Activated CD8-positive, alpha-beta memory T cell treated with anti-CD3 and anti-CD28 coated beads for 1 hour (primary cell): ENCODE data around the gene SORCS2.

ENCODE experiments used
- DNase-seq, 2 donors: peaks; one replicate each; pipeline ENCODE4 v3.0.0-alpha.2; 2020; ENCODE audit warnings: low read depth in 1 of 2; ENCODE audit errors: extremely low read depth in 1 of 2

SORCS2 gene

GRCh38 chr4:7668271-7668670 is 475.9 kb downstream of the SORCS2 start:
- no peak for DNase-seq

DNA sequence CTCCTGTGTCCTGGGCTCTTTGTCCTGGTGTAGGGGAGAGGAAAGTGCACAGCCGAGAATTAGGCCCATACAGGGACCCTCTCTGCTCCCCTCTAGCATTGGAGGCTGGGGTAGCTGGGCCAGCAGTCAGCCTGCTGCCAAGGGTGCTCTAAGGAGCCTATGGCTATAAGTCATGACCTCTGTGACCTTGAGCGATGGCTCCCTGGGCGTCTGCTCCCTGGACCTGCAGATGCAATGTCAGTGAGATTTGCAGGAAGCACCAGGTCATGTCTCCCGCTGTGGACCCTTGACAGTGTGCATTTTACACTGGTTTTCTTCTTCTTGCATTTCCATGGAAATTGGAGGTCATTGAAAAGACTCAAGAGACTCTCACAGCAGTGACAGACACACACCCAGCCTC is 476.5 kb downstream of the SORCS2 start:
- DNase-seq: no peak

DNA sequence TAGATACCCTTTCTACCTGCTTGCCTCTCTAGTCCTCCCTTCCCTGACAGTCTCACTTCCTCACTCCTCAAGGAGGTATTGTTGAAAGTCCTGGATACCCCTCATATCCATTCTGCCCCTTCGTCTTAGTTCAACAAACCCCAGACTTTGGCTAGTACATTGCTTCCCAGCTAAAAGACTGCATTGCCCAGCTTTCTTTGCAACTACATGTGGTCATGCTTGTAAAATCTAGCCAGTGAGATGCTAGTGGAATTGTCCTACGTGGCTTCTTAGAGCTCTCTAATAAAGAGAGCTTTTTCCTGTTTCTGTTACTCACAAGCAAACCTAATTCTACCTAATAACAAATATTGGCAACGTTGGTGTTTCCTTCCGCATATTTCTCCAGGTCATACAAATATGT is 480.3 kb downstream of the SORCS2 start:
- DNase-seq: no peak

GRCh38 chr4:7673121-7673520 is 480.8 kb downstream of the SORCS2 start:
- no peak for DNase-seq

DNA sequence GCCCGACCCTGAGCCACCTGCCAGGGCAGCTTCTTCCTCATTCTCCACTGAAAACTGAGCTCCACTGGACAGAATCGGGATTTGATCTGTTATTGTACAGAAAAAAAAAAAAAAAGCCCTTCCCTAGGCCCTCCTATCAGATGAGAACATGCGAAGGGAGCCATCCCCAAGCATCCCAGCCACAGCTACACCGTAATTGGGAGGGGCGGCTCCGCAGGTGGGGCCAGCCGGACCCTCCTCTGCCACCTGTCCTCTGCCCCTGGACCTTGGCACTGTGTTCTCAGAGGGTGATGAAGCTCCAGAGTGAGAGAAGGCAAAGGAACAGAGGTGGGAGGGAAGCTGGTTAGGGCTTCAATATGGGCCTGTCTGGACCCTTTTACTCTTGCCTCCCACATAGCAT is 482.4 kb downstream of the SORCS2 start:
- DNase-seq: no peak

GRCh38 chr4:7675136-7675535 is 482.8 kb downstream of the SORCS2 start:
- DNase-seq: no peak

- no peak for DNase-seq
Measured at GRCh38 chr4:7675612-7676320, 483.4 kb downstream of the SORCS2 start.

GRCh38 chr4:7676398-7676922 is 484.1 kb downstream of the SORCS2 start:
- no peak for DNase-seq

DNA sequence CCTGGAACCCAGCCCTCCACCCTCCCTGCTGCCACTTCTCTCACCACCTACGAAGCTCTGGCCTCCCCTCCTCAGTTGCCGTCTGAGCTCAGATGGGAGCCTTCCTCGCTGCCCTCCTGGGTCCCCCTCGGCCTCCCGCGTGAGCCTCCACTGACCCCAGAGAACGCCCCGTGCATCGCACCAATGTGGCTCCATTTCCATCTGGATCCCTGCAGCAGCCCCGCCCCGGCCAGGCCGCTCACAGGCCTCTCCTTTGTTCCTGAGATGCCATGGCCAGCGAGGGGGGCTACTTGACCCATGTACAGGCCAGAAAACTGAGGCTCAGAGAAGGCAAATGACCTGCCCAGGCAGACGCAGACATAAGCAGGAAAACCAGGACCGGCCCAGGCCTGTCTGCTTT is 484.7 kb downstream of the SORCS2 start:
- no peak for DNase-seq

DNA sequence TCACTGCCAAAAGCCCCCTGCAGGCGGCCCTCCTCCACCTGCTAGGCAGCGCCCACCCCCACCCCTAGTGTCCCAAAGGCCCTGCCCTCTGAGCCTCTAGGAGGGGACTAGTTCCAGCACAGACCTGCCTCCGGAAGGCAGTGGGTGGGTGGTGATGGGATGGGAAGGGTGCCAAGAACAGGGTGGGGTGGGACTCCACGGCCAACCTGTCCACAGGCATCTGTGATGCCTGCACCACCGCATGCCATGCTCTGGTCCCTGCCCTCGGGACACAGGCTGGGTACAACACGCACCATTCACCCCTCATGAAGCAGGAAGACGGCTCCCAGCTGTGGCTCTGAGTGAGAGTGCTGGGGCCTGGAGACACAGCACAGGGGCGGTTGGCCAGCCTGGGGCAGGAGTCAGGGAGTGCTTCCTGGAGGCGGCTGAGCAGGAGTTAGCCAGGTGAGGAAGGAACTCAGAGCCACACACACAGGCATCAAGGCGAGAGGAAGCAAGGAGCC is 485.5 kb downstream of the SORCS2 start:
- DNase-seq: no peak

GRCh38 chr4:7678318-7678852 is 486.0 kb downstream of the SORCS2 start:
- no peak for DNase-seq

DNA sequence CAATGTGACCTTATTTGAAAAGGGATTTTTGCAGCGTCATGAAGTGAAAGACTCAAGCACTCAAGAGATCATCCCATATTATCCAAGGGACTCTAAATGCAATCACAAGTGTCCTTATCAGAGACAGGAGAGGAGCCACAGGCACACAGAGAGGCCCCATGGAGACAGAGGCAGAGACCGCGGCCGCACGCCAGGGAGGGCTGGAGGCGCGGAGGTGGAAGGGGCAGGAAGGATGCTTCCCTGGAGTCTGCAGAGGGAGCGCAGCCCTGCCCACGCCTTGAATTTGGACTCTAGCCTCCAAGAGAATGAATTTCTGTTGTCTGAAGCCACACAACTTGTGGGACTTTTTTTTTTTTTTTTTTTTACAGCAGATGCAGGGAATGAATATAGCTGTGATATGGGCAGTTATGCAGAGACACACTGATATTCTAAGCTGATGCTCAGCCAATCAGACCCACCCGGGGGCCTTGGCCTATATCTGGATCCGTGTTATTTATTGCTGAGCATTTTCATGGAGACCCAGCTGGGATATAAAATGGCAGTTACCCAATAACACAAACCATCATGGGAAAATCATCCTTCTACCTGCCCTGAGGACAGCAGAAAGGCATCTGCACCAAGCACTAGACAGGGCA is 487.2 kb downstream of the SORCS2 start:
- DNase-seq: no peak

DNA sequence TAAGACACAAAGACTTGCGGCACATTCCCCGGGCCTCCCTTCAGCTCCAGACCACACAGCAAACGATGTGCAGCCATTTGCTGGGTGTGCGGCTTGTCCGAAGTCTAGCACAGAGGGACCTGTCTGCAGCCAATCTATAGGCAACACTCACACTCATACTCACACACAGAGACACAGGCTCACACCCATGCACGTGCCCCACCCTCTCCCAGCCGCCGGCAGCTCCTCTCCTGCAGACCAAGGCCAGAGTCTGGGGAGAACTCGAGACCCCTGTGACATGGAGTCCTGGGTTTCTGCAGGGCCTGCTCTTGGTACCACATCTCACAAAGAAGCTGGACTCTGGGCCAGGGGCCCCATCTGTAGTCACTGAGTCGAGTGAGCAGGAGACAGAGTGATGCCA is 487.8 kb downstream of the SORCS2 start:
- DNase-seq: no peak

GRCh38 chr4:7680731-7681130 is 488.4 kb downstream of the SORCS2 start:
- no peak for DNase-seq

- DNase-seq: no peak
Measured at GRCh38 chr4:7683126-7683703, 490.9 kb downstream of the SORCS2 start.

GRCh38 chr4:7684294-7684693 is 492.0 kb downstream of the SORCS2 start:
- no peak for DNase-seq

GRCh38 chr4:7686070-7686870 is 493.9 kb downstream of the SORCS2 start:
- DNase-seq: no peak

GRCh38 chr4:7687006-7687405 is 494.7 kb downstream of the SORCS2 start:
- no peak for DNase-seq

- DNase-seq: no peak
Measured at GRCh38 chr4:7687796-7688195, 495.5 kb downstream of the SORCS2 start.

DNA sequence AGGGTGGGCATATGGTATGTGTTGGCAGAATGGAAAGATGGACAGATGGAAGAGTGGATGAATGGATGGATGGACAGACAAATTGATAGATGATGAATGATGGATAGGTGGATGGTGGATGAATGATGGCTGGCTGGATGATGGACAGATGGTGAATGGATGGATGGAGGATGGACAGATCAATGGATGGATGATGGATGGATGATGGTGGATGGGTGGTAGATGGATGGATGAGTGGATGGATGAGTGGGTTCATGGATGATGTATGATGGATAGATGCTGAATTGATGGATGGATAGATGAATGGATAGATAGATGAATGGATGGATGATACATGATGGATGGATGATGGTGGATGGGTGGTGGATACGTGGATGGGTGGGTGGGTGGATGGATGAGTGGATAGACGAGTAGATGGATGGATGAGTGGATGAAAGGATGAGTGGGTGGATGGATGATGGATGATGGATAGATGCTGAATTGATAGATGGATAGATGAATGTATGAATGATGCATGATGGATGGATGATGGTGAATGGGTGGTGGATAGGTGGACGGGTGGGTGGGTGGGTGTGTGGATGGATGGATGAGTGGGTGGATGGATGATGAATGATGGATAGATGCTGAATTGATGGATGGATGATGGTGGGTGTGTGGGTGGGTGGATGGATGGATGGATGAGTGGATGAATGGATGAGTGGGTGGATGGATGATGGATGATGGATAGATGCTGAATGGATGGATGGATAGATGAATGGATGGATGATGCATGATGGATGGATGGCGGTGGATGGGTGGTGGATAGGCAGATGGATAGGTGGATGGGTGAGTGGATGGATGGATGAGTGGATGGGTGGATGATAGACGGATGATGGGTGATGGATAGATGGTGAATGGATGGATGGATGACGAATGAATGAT is 497.7 kb downstream of the SORCS2 start:
- no peak for DNase-seq
